NK-92 (cell line): ENCODE data around the gene OR10H5.
"Not testable (repeated sequence)": the region's sequence is repeated elsewhere in the genome, so short reads cannot be mapped to it uniquely, and the experiment has no call there.

Experiments
- DNase-seq: peaks from one replicate; lab custom pipeline; 2025; ENCODE audit not compliant: unreplicated experiment; lab: John Stamatoyannopoulos, UW

The OR10H5 gene, protein sequence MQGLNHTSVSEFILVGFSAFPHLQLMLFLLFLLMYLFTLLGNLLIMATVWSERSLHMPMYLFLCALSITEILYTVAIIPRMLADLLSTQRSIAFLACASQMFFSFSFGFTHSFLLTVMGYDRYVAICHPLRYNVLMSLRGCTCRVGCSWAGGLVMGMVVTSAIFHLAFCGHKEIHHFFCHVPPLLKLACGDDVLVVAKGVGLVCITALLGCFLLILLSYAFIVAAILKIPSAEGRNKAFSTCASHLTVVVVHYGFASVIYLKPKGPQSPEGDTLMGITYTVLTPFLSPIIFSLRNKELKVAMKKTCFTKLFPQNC

GRCh38 chr19:15787611-15788155 lies at the start of gene OR10H5:
Gene OR10H5 (plus strand): TSS chr19:15787661. CDS start chr19:15794049, 6,388 bp downstream.
- DNase-seq: no peak

GRCh38 chr19:15737722-15738121 lies 49.7 kb upstream of the OR10H5 start, which contains the start of gene OR10H3:
Gene OR10H3 (plus strand): TSS chr19:15737985. CDS start chr19:15741393, 3,408 bp downstream.
- DNase-seq: no peak

DNA sequence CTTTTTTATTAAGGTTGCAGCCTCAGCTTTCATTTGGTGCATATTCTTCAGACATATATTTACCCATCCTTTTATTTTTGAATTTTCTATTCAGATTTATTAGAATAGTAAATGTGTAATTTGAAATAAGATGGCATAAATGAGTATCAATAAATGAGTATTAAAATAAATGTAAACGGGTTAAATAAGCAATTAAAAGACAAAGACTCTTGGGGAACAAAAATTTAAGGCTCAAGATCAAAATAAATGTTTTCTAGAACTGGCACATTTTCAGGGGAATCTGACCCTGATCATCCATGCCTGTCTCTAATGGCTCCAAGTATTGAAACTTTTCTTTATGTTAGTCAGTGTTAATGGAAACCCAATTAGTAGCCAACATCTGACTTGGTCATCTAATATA lies 46.7 kb upstream of the OR10H5 start:
- DNase-seq: no peak

- DNase-seq: no peak
Observed at GRCh38 chr19:15748239-15748638, 39.2 kb upstream of the OR10H5 start.

DNA sequence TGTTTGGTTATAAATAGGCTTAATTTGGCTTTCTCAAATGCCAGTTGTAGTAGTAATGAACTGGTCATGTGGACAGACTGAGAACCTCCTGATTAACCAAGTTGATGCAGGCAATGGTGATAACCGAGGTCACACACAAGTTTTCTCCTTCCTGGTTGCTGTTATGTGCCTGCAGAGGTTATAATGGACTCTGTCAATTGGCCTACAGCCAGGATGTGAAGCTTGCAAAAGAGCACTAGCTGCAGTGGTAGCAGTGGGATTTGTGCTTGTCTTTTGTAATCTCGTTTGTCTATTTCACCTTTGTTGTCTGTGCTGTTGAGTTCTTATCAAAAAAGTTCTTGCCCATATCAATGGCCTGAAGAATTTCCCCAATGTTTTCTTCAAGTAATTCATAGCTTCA lies 29.1 kb upstream of the OR10H5 start:
- DNase-seq: no peak

DNA sequence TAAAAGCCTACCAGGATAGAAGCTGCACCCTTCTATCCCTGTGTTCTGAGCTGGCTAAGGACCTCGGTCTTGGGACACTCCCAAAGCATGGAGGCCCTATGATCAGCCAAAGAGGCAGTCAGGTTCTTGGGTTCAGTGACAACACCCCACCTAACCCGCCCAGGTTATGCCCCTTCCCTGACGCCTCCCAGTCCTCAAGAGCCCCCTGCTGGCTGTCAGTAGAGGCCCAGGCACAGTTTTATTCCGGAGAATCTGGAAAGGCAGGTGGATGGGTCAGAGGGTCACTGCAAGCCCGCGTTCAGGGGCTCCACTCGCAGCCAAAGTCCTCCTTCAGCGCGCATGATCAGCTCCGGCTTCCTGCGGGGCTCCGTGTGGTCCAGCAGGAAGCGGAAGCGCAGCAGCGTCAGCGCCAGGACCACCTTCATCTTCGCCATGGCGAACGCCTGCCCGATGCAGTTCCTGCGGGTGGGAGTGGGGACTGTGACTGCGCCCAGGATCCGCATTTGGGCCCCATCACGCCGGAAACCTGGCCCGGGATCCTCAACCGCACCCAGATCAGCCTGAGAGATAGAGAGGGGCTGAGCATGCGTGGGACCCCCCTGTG lies 27.4 kb upstream of the OR10H5 start:
- DNase-seq: no peak

DNA sequence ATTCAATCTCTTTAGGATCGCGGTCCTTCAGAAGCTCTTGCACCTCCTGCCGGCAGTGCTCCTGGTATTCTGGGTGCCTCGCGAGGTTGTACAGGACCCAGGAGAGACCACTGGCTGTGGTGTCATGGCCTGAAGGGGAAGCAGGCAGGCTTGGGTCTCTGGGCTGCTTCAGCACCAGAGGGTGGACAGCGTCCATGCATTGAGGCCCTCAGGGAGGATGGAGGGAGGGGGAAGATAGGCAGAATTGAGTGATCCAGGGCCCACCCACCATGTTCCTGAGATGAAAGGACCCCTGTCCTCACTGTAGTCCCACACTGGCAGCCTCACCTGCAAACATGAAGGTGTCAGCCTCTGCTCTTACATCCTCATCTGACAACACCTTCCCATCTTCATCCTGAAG lies 17.9 kb upstream of the OR10H5 start:
- no peak for DNase-seq

- DNase-seq: not testable (repeated sequence)
Observed at GRCh38 chr19:15774159-15774558, 13.3 kb upstream of the OR10H5 start.

DNA sequence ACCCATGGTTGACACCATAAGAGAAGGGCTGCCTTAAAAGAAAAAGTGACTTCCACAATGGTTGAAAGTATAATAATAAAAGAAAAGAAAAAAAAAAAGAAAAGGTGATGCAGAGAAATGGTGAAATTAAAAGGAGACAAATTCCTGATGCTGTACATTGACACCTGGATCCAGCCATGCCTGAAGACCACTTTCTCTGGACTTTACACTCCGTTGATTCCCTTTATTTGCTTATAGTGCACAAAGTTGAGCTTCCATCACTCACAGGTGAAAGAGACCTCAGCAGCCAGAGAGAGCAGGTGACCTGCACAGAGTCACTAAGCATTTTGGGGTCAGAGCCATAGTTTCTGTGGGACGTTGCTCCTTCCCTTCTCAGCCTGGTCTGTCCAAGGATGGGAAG lies 12.2 kb upstream of the OR10H5 start:
- DNase-seq: no peak

- DNase-seq: no peak
Observed at GRCh38 chr19:15776264-15776663, 11.2 kb upstream of the OR10H5 start.

DNA sequence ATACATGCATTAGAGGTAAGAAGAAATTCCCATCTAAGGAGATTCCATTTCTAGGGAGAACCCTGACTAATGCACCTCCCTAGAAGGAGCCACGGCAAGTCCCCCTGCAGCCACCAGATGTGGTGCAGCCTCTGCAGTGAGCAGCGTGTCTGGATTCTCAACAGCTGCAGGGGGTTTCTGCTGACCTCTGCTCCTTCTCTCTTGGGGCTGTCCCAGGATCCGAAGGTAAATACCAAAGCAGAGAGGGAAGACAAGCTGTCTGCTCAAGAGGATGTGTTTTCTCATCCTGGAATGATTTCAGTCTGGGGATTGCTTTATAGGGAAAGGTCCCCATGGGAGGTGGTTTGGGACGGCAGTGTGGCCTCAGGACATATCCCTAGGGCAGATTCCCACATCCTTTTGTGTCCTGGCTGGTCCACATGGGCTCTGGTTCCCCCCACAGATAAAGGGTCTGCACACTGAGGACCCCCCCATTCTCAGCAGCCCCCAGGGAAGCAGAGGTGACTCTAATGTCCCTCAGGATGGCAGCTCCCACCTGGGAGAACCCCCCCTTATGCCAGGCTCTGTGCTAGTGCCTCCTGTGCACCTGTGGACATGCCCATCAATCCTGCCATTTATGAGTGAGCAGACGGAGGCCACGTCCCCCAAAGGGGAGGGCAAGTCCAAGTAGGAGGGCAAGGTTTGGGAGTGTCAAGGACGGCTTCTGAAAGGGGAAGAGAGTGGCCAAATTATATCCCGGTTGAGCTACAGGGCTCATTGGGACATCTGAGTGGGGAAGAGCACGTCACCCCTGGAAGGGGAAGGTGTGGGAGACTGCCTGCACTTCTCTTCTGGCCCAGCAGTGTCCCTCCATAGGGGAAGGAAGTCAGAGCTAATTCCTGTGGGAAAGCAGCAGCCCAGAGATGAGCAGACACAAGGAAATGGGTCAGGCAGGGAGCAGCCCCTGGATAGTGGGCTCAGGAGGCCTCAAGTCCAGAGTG lies 10.2 kb upstream of the OR10H5 start:
- no peak for DNase-seq

- DNase-seq: no peak
Observed at GRCh38 chr19:15779756-15780476, 7.5 kb upstream of the OR10H5 start.

- DNase-seq: no peak
Observed at GRCh38 chr19:15780610-15781418, 6.6 kb upstream of the OR10H5 start.

GRCh38 chr19:15781661-15782060 lies 5.8 kb upstream of the OR10H5 start:
- DNase-seq: no peak

- DNase-seq: no peak
Observed at GRCh38 chr19:15782211-15782610, 5.2 kb upstream of the OR10H5 start.

DNA sequence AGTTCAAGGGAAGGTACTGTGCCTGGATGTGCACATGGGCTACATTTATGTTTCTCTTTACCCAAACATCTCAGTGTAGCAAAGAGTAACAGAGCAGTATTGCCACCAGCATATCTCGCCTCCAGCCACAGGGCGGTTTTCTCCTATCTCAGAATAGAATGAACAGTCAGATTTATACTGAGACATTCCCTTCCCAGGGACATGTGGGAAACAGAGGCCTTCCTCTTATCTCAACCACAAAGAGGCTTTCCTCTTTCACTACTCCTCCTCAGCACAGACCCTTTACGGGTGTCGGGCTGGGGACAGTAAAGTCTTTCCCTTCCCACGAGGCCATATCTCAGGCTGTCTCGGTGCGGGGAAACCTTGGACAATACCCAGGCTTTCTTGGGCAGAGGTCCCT lies 4.6 kb upstream of the OR10H5 start:
- not testable (repeated sequence) for DNase-seq

GRCh38 chr19:15788594-15789270 lies 1.3 kb downstream of the OR10H5 start:
- DNase-seq: no peak

DNA sequence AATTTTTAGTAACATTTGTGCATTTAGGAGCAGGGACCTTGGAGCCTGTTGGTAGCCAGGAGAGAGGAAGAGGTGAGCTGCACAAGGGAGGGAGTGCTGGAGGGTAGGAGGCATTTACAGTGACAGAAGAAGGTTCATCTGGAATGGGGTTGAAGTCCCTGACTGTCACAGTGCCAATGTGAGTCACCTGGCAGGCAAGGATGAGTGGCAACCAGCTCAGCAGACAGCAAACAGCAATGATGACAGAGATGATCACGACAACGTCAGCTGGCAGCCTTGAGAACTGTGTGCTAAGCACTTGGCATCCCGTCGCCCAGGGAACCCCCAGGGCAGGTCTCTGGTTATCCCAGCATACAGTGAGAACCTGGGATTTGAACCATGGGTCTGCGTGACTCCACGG lies 2.6 kb downstream of the OR10H5 start:
- DNase-seq: no peak

DNA sequence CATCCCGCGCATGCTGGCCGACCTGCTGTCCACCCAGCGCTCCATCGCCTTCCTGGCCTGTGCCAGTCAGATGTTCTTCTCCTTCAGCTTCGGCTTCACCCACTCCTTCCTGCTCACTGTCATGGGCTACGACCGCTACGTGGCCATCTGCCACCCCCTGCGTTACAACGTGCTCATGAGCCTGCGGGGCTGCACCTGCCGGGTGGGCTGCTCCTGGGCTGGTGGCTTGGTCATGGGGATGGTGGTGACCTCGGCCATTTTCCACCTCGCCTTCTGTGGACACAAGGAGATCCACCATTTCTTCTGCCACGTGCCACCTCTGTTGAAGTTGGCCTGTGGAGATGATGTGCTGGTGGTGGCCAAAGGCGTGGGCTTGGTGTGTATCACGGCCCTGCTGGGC lies 6.8 kb downstream of the OR10H5 start:
- DNase-seq: not testable (repeated sequence)
